Activated T-cell treated with anti-CD3 and anti-CD28 coated beads, Interleukin-2, amount 50 U/mL, for 4 hours (primary cell): ENCODE data around the gene TENT5C. TPM values are rescaled to one million over a fixed set of nuclear protein-coding genes. Genes with fewer than 3 reads are reported as not detected.

Experiments used
- total RNA-seq, 3 donors: library from RNA; stranded (reverse); gene quantifications; one replicate each; pipeline ENCODE4 v1.2.1, GENCODE V29; 2021

Gene TENT5C
- total RNA-seq, 3 donors from 2014 or later = 3.6 to 5.8 (median 5.6) TPM

Other genes starting within 250 kb of the TENT5C start
- gene MAN1A2, start 238.6 kb upstream of the TENT5C start, total RNA-seq = 10 to 100 TPM; 18.0 to 20.2 (median 18.1) TPM